Measurements from ENCODE around the gene CYP11A1.

CYP11A1 gene

DNA sequence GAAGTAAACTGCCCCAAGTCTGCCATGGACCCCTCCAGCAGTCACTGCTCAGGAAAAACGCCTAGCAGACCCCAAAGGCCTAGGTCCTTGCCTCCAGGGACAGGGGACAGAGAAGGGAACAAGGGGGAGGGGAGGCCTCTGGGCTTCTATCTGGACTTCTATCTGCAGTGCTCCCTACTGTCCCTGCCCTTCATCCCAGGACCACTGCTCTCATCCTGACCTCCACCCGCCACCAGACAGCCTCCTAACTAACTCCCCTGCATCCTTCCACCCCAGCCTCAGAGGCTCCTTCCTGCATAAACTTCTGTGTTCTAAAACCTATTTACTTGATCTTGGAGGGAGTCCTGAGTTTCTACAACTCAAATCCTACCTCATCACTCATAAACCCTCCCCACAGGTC lies 40.9 kb upstream of the CYP11A1 start:
- no peak overlapping the region for H3K9ac ChIP-seq (ENCODE audit: low read length)
- H3K36me3 ChIP-seq (ENCODE audit: control insufficient read depth, insufficient read depth, low read length) = no peaks in the 10 kb centered on the region
- H3K4me3 ChIP-seq (ENCODE audit: low read length) = no peak overlapping the region
- H3K9me3 ChIP-seq (ENCODE audit: control insufficient read depth, low read length) = no peaks in the 10 kb centered on the region
- H3K27me3 ChIP-seq (ENCODE audit: control insufficient read depth, insufficient read depth, low read length) = peaks cover 5% of the 10 kb centered on the region
- H3K4me1 ChIP-seq (ENCODE audit: control insufficient read depth, insufficient read depth, low read length) = no peaks in the 10 kb centered on the region

- no peaks in the 10 kb centered on the region for H3K4me1 ChIP-seq (ENCODE audit: control insufficient read depth, insufficient read depth, low read length)
- H3K9ac ChIP-seq (ENCODE audit: low read length) = no peak overlapping the region
- no peaks in the 10 kb centered on the region for H3K9me3 ChIP-seq (ENCODE audit: control insufficient read depth, low read length)
Measured at GRCh38 chr15:74406992-74407705, 39.7 kb upstream of the CYP11A1 start.

DNA sequence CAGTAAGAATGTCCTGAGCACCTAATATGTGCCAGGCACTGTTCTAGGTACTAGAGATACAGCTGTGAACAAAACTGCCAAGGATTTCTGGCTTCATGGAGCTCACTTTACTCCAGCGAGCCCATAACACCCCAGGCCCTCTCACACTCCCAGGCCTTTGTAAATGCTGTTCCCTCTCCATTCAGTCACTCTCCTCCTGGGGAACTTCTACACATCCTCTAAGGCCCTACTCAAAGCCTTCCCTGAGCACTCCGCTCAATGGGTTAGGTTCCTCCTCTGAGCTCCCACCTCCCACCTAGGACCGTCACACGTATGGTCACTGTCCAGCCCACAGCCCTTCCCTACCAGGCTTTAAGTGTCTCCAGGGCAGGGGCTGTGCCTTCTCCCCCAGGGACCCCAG lies 39.1 kb upstream of the CYP11A1 start:
- no peak overlapping the region for H3K9ac ChIP-seq (ENCODE audit: low read length)
- H3K4me3 ChIP-seq (ENCODE audit: low read length) = no peak overlapping the region
- no peaks in the 10 kb centered on the region for H3K9me3 ChIP-seq (ENCODE audit: control insufficient read depth, low read length)
- peaks cover 1% of the 10 kb centered on the region for H3K4me1 ChIP-seq (ENCODE audit: control insufficient read depth, insufficient read depth, low read length)
- peaks cover 5% of the 10 kb centered on the region for H3K27me3 ChIP-seq (ENCODE audit: control insufficient read depth, insufficient read depth, low read length)
- H3K36me3 ChIP-seq (ENCODE audit: control insufficient read depth, insufficient read depth, low read length) = no peaks in the 10 kb centered on the region

More at GRCh38 chr15:74406992-74407705, 39.7 kb upstream of the CYP11A1 start:
- no peaks in the 10 kb centered on the region for H3K36me3 ChIP-seq (ENCODE audit: control insufficient read depth, insufficient read depth, low read length)
- no peak overlapping the region for H3K4me3 ChIP-seq (ENCODE audit: low read length)
- peaks cover 5% of the 10 kb centered on the region for H3K27me3 ChIP-seq (ENCODE audit: control insufficient read depth, insufficient read depth, low read length)

GRCh38 chr15:74405823-74406222 lies 38.4 kb upstream of the CYP11A1 start:
- Histone ChIP-seq H3K4me3 (ENCODE audit: low read length) (no peak overlapping the region), H3K4me1 (ENCODE audit: control insufficient read depth, insufficient read depth, low read length) (peaks cover 8% of the 10 kb centered on the region), H3K27me3 (ENCODE audit: control insufficient read depth, insufficient read depth, low read length) (peaks cover 5% of the 10 kb centered on the region), H3K9ac (ENCODE audit: low read length) (no peak overlapping the region), H3K9me3 (ENCODE audit: control insufficient read depth, low read length) (no peaks in the 10 kb centered on the region), H3K36me3 (ENCODE audit: control insufficient read depth, insufficient read depth, low read length) (no peaks in the 10 kb centered on the region)

- H3K36me3 ChIP-seq (ENCODE audit: control insufficient read depth, insufficient read depth, low read length) = no peaks in the 10 kb centered on the region
- no peaks in the 10 kb centered on the region for H3K9me3 ChIP-seq (ENCODE audit: control insufficient read depth, low read length)
- H3K27me3 ChIP-seq (ENCODE audit: control insufficient read depth, insufficient read depth, low read length) = peaks cover 5% of the 10 kb centered on the region
- no peak overlapping the region for H3K9ac ChIP-seq (ENCODE audit: low read length)
- no peak overlapping the region for H3K4me3 ChIP-seq (ENCODE audit: low read length)
- peaks cover 8% of the 10 kb centered on the region for H3K4me1 ChIP-seq (ENCODE audit: control insufficient read depth, insufficient read depth, low read length)
Measured at GRCh38 chr15:74403991-74404563, 36.6 kb upstream of the CYP11A1 start.

GRCh38 chr15:74403588-74403919 lies 36.1 kb upstream of the CYP11A1 start:
- Histone ChIP-seq H3K36me3 (ENCODE audit: control insufficient read depth, insufficient read depth, low read length) (no peaks in the 10 kb centered on the region), H3K4me1 (ENCODE audit: control insufficient read depth, insufficient read depth, low read length) (peaks cover 8% of the 10 kb centered on the region), H3K9me3 (ENCODE audit: control insufficient read depth, low read length) (no peaks in the 10 kb centered on the region), H3K9ac (ENCODE audit: low read length) (no peak overlapping the region), H3K27me3 (ENCODE audit: control insufficient read depth, insufficient read depth, low read length) (peaks cover 5% of the 10 kb centered on the region), H3K4me3 (ENCODE audit: low read length) (no peak overlapping the region)

DNA sequence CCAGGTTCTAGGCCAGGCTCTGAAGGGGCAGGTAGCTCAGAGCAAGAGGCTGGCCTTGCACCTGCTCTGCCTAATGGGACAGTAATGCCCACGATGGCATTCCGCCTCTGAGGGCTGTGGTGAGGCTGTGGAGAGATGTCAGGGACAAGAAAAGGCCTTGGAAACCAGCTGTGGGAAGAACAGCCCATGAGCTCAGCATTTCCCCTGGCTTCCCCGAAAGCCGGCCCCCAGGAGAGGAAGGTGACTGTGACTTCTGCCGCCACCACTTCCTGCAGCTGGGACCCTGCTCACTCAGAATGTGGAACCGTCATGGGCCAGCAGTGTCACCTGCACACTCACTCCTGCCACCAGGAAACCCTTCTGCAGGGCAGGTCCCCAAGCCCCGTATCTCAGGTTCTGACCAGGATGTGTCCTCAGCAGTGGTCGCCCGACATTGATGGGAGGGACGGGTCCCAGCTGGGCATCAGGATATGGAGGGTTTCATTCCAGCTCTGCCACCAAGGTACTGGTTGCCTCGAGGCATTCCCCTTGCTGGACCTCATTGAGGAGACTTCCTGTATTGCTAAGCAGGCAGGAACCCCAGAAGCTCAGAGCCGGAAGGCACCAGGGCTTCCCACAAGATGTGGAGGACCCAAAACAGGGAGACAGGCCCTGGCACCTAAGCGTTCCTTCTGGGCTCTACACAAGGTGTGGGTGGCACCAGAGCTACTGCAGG lies 35.6 kb upstream of the CYP11A1 start:
- H3K4me3 ChIP-seq (ENCODE audit: low read length) = no peak overlapping the region
- H3K9ac ChIP-seq (ENCODE audit: low read length) = no peak overlapping the region
- peaks cover 5% of the 10 kb centered on the region for H3K27me3 ChIP-seq (ENCODE audit: control insufficient read depth, insufficient read depth, low read length)
- H3K9me3 ChIP-seq (ENCODE audit: control insufficient read depth, low read length) = no peaks in the 10 kb centered on the region
- H3K4me1 ChIP-seq (ENCODE audit: control insufficient read depth, insufficient read depth, low read length) = peaks cover 12% of the 10 kb centered on the region
- no peaks in the 10 kb centered on the region for H3K36me3 ChIP-seq (ENCODE audit: control insufficient read depth, insufficient read depth, low read length)

GRCh38 chr15:74402337-74402841 lies 34.9 kb upstream of the CYP11A1 start:
- Histone ChIP-seq H3K9ac (ENCODE audit: low read length) (no peak overlapping the region), H3K4me1 (ENCODE audit: control insufficient read depth, insufficient read depth, low read length) (peaks cover 18% of the 10 kb centered on the region), H3K9me3 (ENCODE audit: control insufficient read depth, low read length) (no peaks in the 10 kb centered on the region), H3K27me3 (ENCODE audit: control insufficient read depth, insufficient read depth, low read length) (peaks cover 5% of the 10 kb centered on the region), H3K36me3 (ENCODE audit: control insufficient read depth, insufficient read depth, low read length) (no peaks in the 10 kb centered on the region), H3K4me3 (ENCODE audit: low read length) (no peak overlapping the region)

DNA sequence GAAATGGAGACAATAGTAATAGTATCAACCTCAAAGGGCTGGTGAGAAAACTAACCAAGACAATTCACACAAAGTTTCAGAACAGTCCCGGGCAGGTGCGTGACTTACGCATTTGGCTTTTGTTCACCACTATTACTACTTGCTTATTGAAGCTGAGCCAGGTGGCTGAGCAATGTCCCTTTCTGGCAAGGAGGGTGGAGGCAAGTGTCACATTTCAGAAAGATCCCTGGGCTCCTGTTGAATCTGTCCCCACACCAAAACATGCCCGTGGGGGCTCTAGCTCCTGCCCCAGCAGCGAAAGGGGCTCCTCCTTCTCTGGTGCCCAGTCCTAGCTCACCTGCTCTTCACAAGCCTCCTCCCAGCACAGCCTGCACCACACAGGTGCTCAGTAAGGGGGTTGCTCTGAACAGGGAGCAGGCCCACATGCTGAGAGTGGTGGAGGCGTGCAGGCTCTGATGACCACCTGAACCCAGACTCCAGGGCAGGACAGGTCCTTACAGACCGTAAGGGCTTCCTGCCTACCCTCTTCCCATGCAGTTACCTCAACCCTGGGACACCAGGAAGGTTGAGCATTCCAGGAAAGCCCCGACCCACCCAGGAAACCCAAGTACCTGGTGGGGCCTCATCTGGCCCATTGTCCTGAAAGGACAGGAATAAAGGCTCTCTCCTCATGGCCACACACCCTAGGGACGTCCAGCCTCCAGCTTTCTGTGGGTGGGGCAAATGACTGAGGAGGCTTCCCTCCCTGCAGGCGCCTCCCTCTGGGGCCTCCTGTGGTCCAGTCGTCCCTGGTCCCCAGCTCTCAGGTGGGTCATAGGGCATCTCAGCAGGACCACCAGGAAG lies 33.7 kb upstream of the CYP11A1 start:
- no peaks in the 10 kb centered on the region for H3K36me3 ChIP-seq (ENCODE audit: control insufficient read depth, insufficient read depth, low read length)
- H3K4me1 ChIP-seq (ENCODE audit: control insufficient read depth, insufficient read depth, low read length) = peaks cover 30% of the 10 kb centered on the region
- no peak overlapping the region for H3K9ac ChIP-seq (ENCODE audit: low read length)
- no peaks in the 10 kb centered on the region for H3K27me3 ChIP-seq (ENCODE audit: control insufficient read depth, insufficient read depth, low read length)
- no peak overlapping the region for H3K4me3 ChIP-seq (ENCODE audit: low read length)
- no peaks in the 10 kb centered on the region for H3K9me3 ChIP-seq (ENCODE audit: control insufficient read depth, low read length)

GRCh38 chr15:74400313-74400860 lies 32.9 kb upstream of the CYP11A1 start:
- Histone ChIP-seq H3K27me3 (ENCODE audit: control insufficient read depth, insufficient read depth, low read length) (no peaks in the 10 kb centered on the region), H3K4me3 (ENCODE audit: low read length) (no peak overlapping the region), H3K9ac (ENCODE audit: low read length) (no peak overlapping the region), H3K36me3 (ENCODE audit: control insufficient read depth, insufficient read depth, low read length) (no peaks in the 10 kb centered on the region), H3K4me1 (ENCODE audit: control insufficient read depth, insufficient read depth, low read length) (peaks cover 38% of the 10 kb centered on the region), H3K9me3 (ENCODE audit: control insufficient read depth, low read length) (no peaks in the 10 kb centered on the region)

- Histone ChIP-seq H3K9me3 (ENCODE audit: control insufficient read depth, low read length) (no peaks in the 10 kb centered on the region), H3K36me3 (ENCODE audit: control insufficient read depth, insufficient read depth, low read length) (no peaks in the 10 kb centered on the region), H3K4me3 (ENCODE audit: low read length) (no peak overlapping the region), H3K27me3 (ENCODE audit: control insufficient read depth, insufficient read depth, low read length) (no peaks in the 10 kb centered on the region), H3K4me1 (ENCODE audit: control insufficient read depth, insufficient read depth, low read length) (peaks cover 39% of the 10 kb centered on the region), H3K9ac (ENCODE audit: low read length) (no peak overlapping the region)
Measured at GRCh38 chr15:74399511-74400312, 32.3 kb upstream of the CYP11A1 start.
